IMR-90 (cell line): ENCODE measurements around the gene ITGA1. TPM values are rescaled to one million over a fixed set of nuclear protein-coding genes. Genes with fewer than 3 reads are reported as not detected.

Experiments
- ATAC-seq: fragments of 200-7000 bp; cut with Tn5 transposase; 2 replicates; pipeline ENCODE4 v1.9.1; 2020; ENCODE audit warnings: low read depth, mild to moderate bottlenecking, moderate library complexity
- BruUV-seq: library from RNA; stranded (reverse); fragments of 400-500 nt; replicated peaks from 2 replicates; lab custom pipeline; 2021; lab: Mats Ljungman, UMichigan
- CTCF ChIA-PET: fragments of 300-600 bp; formaldehyde crosslinking; extraction: SDS; loops from one replicate; lab custom pipeline; 2021; ENCODE audit warnings: antibody characterized with exemption; lab: Yijun Ruan, JAX
- POLR2A ChIA-PET: fragments of 300-600 bp; sonication (Branson Sonifier 250); formaldehyde crosslinking; loops from one replicate; lab custom pipeline; 2022; ENCODE audit warnings: antibody characterized with exemption; ENCODE audit not compliant: unreplicated experiment; lab: Charles Lee
- DNase-seq: peaks from one replicate; pipeline ENCODE4 v3.0.0; 2013
- H2AFZ ChIP-seq: replicated peaks from 2 replicates; pipeline ENCODE3; 2013; ENCODE audit warnings: low read length, mild to moderate bottlenecking; ENCODE audit not compliant: poor library complexity
- H2AK5ac ChIP-seq: 2 replicates; pipeline ENCODE4 v1.6.1; 2013; ENCODE audit warnings: low read depth, low read length, inconsistent platforms
- H2AK9ac ChIP-seq: replicated peaks from 2 replicates; pipeline ENCODE3; 2013; ENCODE audit warnings: mild to moderate bottlenecking, low read depth, low read length, moderate library complexity; ENCODE audit not compliant: poor library complexity
- H2BK120ac ChIP-seq: 2 replicates; pipeline ENCODE4 v1.6.1; 2013; ENCODE audit warnings: low read depth, low read length, inconsistent platforms
- H2BK15ac ChIP-seq: 3 replicates; pipeline ENCODE4 v1.6.1; 2013; ENCODE audit warnings: low read depth, low read length, inconsistent platforms
- H2BK20ac ChIP-seq: 2 replicates; pipeline ENCODE4 v1.6.1; 2013; ENCODE audit warnings: low read depth, mild to moderate bottlenecking, inconsistent platforms, low read length, moderate library complexity
- H2BK5ac ChIP-seq: 2 replicates; pipeline ENCODE4 v1.6.1; 2013; ENCODE audit warnings: mild to moderate bottlenecking, low read depth, low read length, inconsistent platforms; ENCODE audit not compliant: poor library complexity, severe bottlenecking
- H3K14ac ChIP-seq: replicated peaks from 2 replicates; pipeline ENCODE4 v1.6.1; 2013; ENCODE audit warnings: low read depth, low read length, inconsistent platforms
- H3K18ac ChIP-seq: 2 replicates; pipeline ENCODE4 v1.6.1; 2013; ENCODE audit warnings: low read depth, low read length, control low read depth
- H3K23ac ChIP-seq: 2 replicates; pipeline ENCODE4 v1.6.1; 2013; ENCODE audit warnings: low read depth, low read length, inconsistent platforms
- H3K27ac ChIP-seq: 2 replicates; pipeline ENCODE4 v1.5.1; 2013; ENCODE audit warnings: mild to moderate bottlenecking, control low read depth, low read length; ENCODE audit not compliant: insufficient read depth
- H3K27me3 ChIP-seq: 2 replicates; pipeline ENCODE4 v1.6.1; 2013; ENCODE audit warnings: low read length; ENCODE audit not compliant: control insufficient read depth, insufficient read depth
- H3K36me3 ChIP-seq: 2 replicates; pipeline ENCODE4 v1.6.1; 2013; ENCODE audit warnings: low read length, mixed read lengths; ENCODE audit not compliant: control insufficient read depth, insufficient read depth
- H3K4ac ChIP-seq: 2 replicates; pipeline ENCODE4 v1.6.1; 2013; ENCODE audit warnings: low read depth, low read length, inconsistent platforms
- H3K4me1 ChIP-seq: 2 replicates; pipeline ENCODE4 v1.6.1; 2013; ENCODE audit warnings: low read length, mixed read lengths; ENCODE audit not compliant: control insufficient read depth, insufficient read depth
- H3K4me2 ChIP-seq: 2 replicates; pipeline ENCODE4 v1.6.1; 2013; ENCODE audit warnings: low read depth, mild to moderate bottlenecking, control low read depth, low read length, moderate library complexity
- H3K4me3 ChIP-seq: 2 replicates; pipeline ENCODE4 v1.5.1; 2013; ENCODE audit warnings: low read depth, mild to moderate bottlenecking, control low read depth, low read length, moderate library complexity; ENCODE audit not compliant: insufficient read depth
- H3K56ac ChIP-seq: 2 replicates; pipeline ENCODE4 v1.6.1; 2013; ENCODE audit warnings: low read length, inconsistent platforms; ENCODE audit not compliant: insufficient read depth; ENCODE audit errors: extremely low read depth
- H3K79me1 ChIP-seq, 2 experiments: 2 replicates each; pipeline ENCODE4 v1.6.1; 2013; ENCODE audit warnings: low read length in 2 of 2, inconsistent platforms in 1 of 2, low read depth in 1 of 2
- H3K9ac ChIP-seq: 2 replicates; pipeline ENCODE4 v1.6.1; 2013; ENCODE audit warnings: low read depth, low read length, control low read depth
- H3K9me1 ChIP-seq: 2 replicates; pipeline ENCODE4 v1.6.1; 2013; ENCODE audit warnings: low read length, inconsistent platforms; ENCODE audit not compliant: insufficient read depth
- H3K9me3 ChIP-seq: 2 replicates; pipeline ENCODE4 v1.6.1; 2013; ENCODE audit warnings: low read length; ENCODE audit not compliant: control insufficient read depth, insufficient read depth
- H4K20me1 ChIP-seq: 2 replicates; pipeline ENCODE4 v1.6.1; 2013; ENCODE audit warnings: low read length, inconsistent platforms; ENCODE audit not compliant: insufficient read depth
- H4K5ac ChIP-seq: 2 replicates; pipeline ENCODE4 v1.6.1; 2013; ENCODE audit warnings: mild to moderate bottlenecking, low read depth, low read length, control low read depth
- H4K8ac ChIP-seq, 2 experiments: 2 replicates each; pipeline ENCODE4 v1.6.1; 2013; ENCODE audit warnings: low read depth in 2 of 2, low read length in 2 of 2, control low read depth in 1 of 2, inconsistent platforms in 1 of 2
- H4K91ac ChIP-seq: 2 replicates; pipeline ENCODE4 v1.6.1; 2013; ENCODE audit warnings: low read depth, low read length, inconsistent platforms; ENCODE audit not compliant: insufficient read depth
- BHLHE40 ChIP-seq: fragments of 150-350 bp; IDR thresholded peaks from 2 replicates; pipeline ENCODE4 v1.6.1; 2016; ENCODE audit warnings: mild to moderate bottlenecking, low read depth, low read length
- CEBPB ChIP-seq: IDR thresholded peaks from 2 replicates; pipeline ENCODE4 v1.6.1; 2012; ENCODE audit warnings: low read depth, low read length, improper control_type of control experiment
- CHD1 ChIP-seq: IDR thresholded peaks from 2 replicates; pipeline ENCODE4 v1.6.1; 2012; ENCODE audit warnings: low read depth, low read length, improper control_type of control experiment
- MAFK ChIP-seq: IDR thresholded peaks from 2 replicates; pipeline ENCODE4 v1.6.1; 2012; ENCODE audit warnings: low read depth, low read length, improper control_type of control experiment
- MAZ ChIP-seq: IDR thresholded peaks from 2 replicates; pipeline ENCODE4 v1.6.1; 2012; ENCODE audit warnings: low read depth, mild to moderate bottlenecking, low read length, improper control_type of control experiment, moderate library complexity, borderline replicate concordance
- MXI1 ChIP-seq: IDR thresholded peaks from 2 replicates; pipeline ENCODE4 v1.6.1; 2012; ENCODE audit warnings: low read depth, mild to moderate bottlenecking, low read length, moderate library complexity, borderline replicate concordance
- NFE2L2 ChIP-seq: fragments of 150-350 bp; IDR thresholded peaks from 2 replicates; pipeline ENCODE4 v1.6.1; 2016; ENCODE audit warnings: low read depth, mild to moderate bottlenecking, low read length
- POLR2A ChIP-seq: IDR thresholded peaks from 2 replicates; pipeline ENCODE4 v1.6.1; 2012; ENCODE audit warnings: mild to moderate bottlenecking, low read depth, low read length
- RAD21 ChIP-seq: IDR thresholded peaks from 2 replicates; pipeline ENCODE4 v1.6.1; 2012; ENCODE audit warnings: low read length, improper control_type of control experiment
- RCOR1 ChIP-seq: IDR thresholded peaks from 2 replicates; pipeline ENCODE4 v1.6.1; 2012; ENCODE audit warnings: mild to moderate bottlenecking, low read length, improper control_type of control experiment; ENCODE audit not compliant: insufficient replicate concordance
- SMC3 ChIP-seq: fragments of 150-350 bp; IDR thresholded peaks from 2 replicates; pipeline ENCODE4 v1.6.1; 2016; ENCODE audit warnings: low read depth, mild to moderate bottlenecking, antibody characterized with exemption, low read length, moderate library complexity
- WGBS, 2 experiments: methylation state at CpG; one replicate each; pipeline versions ENCODE4 v1.1.5 to v1.1.7; 2013; ENCODE audit warnings: missing lambda C conversion rate in 2 of 2; ENCODE audit not compliant: insufficient read length in 1 of 2; ENCODE audit errors: extremely low coverage in 2 of 2; 5-methylcytosine and 5-hydroxymethylcytosine counted together
- dilution Hi-C: fragments of 300-500 bp; cut with HindIII; formaldehyde crosslinking; loops from one replicate; pipeline ENCODE4 v1.14.3; 2018; ENCODE audit warnings: low sequenced_read_pairs; ENCODE audit not compliant: unreplicated experiment
- in situ Hi-C: fragments of 300-500 bp; cut with MboI; formaldehyde crosslinking; loops from 3 replicates; pipeline ENCODE4 v1.14.3; 2019; ENCODE audit warnings: low sequenced_read_pairs, inconsistent platforms, mixed read lengths
- intact Hi-C: fragments of 100-400 bp; cut with micrococcal nuclease; formaldehyde crosslinking; loops from 2 replicates; pipeline ENCODE4 v1.10.0; 2022
- polyA plus RNA-seq, 3 experiments: library from polyadenylated mRNA; depleted of rRNA; stranded (reverse); fragments of >200 nt; gene quantifications; 2 replicates each; pipeline ENCODE4 v1.2.3, GENCODE V29; 2012; ENCODE audit warnings: low replicate concordance in 1 of 3
- total RNA-seq: library from RNA; depleted of rRNA; stranded (reverse); fragments of >200 nt; gene quantifications from 2 replicates; pipeline ENCODE4 v1.2.3, GENCODE V29; 2012
- TF ChIP-seq, protein P1 (sequence below): fragments of 150-350 bp; IDR thresholded peaks from 2 replicates; pipeline ENCODE4 v1.6.1; 2017; ENCODE audit warnings: mild to moderate bottlenecking, antibody characterized with exemption, low read length, low read depth

The ITGA1 gene
- total and polyA plus RNA-seq, 2 of the 4 experiments (the other 2 are of a cell fraction), result 22.3 to 95.2 TPM

- no peak for TF ChIP-seq CEBPB
- no peak for TF ChIP-seq RAD21
Observed at GRCh38 chr5:52895572-52896413, 108.1 kb downstream of the ITGA1 start (continued).

GRCh38 chr5:52896534-52897237, 109.0 kb downstream of the ITGA1 start:
- intact Hi-C loops, result no loop called here
- WGBS, 2 experiments, result no CpG with 5 or more reads among the region's 2 CpGs
- Histone ChIP-seq H3K27ac (no peak overlapping the region), H3K4me1 (peaks cover 9% of the 10 kb centered on the region), H3K14ac (0 out of 2 replicates have a peak overlapping the region, but pooled peaks have one; percentile 51), H3K4me2 (no peak overlapping the region), H3K36me3 (peaks cover 23% of the 10 kb centered on the region), H3K27me3 (no peaks in the 10 kb centered on the region), H3K4ac (peak overlapping the region; percentile 54; the same call in 1 of the 2 replicates), H2BK5ac (no peak overlapping the region), H4K8ac (peak overlapping the region in 1 of 2 experiments; percentile 36; a peak in 1 of 4 replicates), H2AK5ac (peak overlapping the region; percentile 1; the same call in 1 of the 2 replicates), H3K18ac (no peak overlapping the region), H2AK9ac (no peak overlapping the region), H3K4me3 (no peak overlapping the region), H3K9ac (no peak overlapping the region), H3K56ac (no peak overlapping the region), H2AFZ (no peak overlapping the region), H4K91ac (no peak overlapping the region; the same call in 1 of the 2 replicates), H2BK15ac (no peak overlapping the region), H3K79me1 (peaks cover 12 to 18% of the 10 kb centered on the region in 2 experiments; a peak in 3 of 4 replicates), H3K9me1 (peaks cover 8% of the 10 kb centered on the region), H4K5ac (no peak overlapping the region), H3K9me3 (no peaks in the 10 kb centered on the region), H2BK20ac (no peak overlapping the region), H3K23ac (no peak overlapping the region), H4K20me1 (no peaks in the 10 kb centered on the region), H2BK120ac (peak overlapping the region; percentile 44; the same call in 1 of the 2 replicates)
- dilution Hi-C loops, result no loop called here
- DNase-seq (no peak), ATAC-seq (no peak)
- POLR2A ChIA-PET, result no interaction called here
- BruUV-seq, result TSS peak; percentile 19
- in situ Hi-C loops, result no loop called here
- CTCF ChIA-PET, result interaction anchor here (0.7 kb wide), 1 partner anchor 50 kb away, joined by 3 read pairs; no protein-coding TSS in a partner anchor
- TF ChIP-seq POLR2A (no peak), NFE2L2 (no peak), BHLHE40 (no peak), MAZ (no peak), MXI1 (no peak), RAD21 (no peak), CEBPB (no peak), CHD1 (no peak), MAFK (no peak), RCOR1 (no peak), SMC3 (no peak)
- TF ChIP-seq, protein P1, sequence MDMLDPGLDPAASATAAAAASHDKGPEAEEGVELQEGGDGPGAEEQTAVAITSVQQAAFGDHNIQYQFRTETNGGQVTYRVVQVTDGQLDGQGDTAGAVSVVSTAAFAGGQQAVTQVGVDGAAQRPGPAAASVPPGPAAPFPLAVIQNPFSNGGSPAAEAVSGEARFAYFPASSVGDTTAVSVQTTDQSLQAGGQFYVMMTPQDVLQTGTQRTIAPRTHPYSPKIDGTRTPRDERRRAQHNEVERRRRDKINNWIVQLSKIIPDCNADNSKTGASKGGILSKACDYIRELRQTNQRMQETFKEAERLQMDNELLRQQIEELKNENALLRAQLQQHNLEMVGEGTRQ, result no peak
